K562 (cell line): ENCODE results near the gene PCBP4. TPM values are rescaled to one million over a fixed set of nuclear protein-coding genes. Genes with fewer than 3 reads are reported as not detected.

ENCODE experiments used
- BHLHE40 ChIP-seq: IDR thresholded peaks from 2 replicates; pipeline ENCODE4 v1.6.1; 2011; ENCODE audit warnings: low read length, improper control_type of control experiment
- CBFB ChIP-seq: sonication (generic); formaldehyde crosslinking; IDR thresholded peaks from 2 replicates; pipeline ENCODE4 v1.4.0; 2020; ENCODE audit warnings: mild to moderate bottlenecking, missing genetic modification reagents
- CREM ChIP-seq: IDR thresholded peaks from 2 replicates; pipeline ENCODE4 v1.6.1; 2014; ENCODE audit warnings: antibody characterized with exemption, low read depth
- NR2C2 ChIP-seq, 2 experiments: fragments of 200-800 bp in 1 of 2; sonication (Bioruptor generic) in 1 of 2; sonication (generic) in 1 of 2; formaldehyde crosslinking in 1 of 2; IDR thresholded peaks; 2 replicates each; pipeline versions ENCODE4 v1.6.1 to v1.8.0; 2016 to 2022; ENCODE audit warnings: mild to moderate bottlenecking in 1 of 2, missing compliant biosample characterization in 1 of 2, missing genetic modification characterization in 1 of 2, missing genetic modification reagents in 1 of 2
- SMARCA5 ChIP-seq: fragments of 450-650 bp; IDR thresholded peaks from 2 replicates; pipeline ENCODE4 v1.6.1; 2016
- ZNF316 ChIP-seq: fragments of 450-650 bp; IDR thresholded peaks from 2 replicates; pipeline ENCODE4 v1.6.1; 2016
- polyA plus RNA-seq, 8 experiments: library from polyadenylated mRNA; depleted of rRNA in 4 of 8; stranded (reverse) in 5 of 8; unstranded in 3 of 8; fragments of >200 nt; fragmentation: Nextera tagmentation in 2 of 8; fragmentation: Illumina TruSeq in 1 of 8; extraction: Ambion mirVana in 2 of 8; extraction: Trizol in 1 of 8; gene quantifications; 2 replicates each; pipeline versions ENCODE4 v1.2.1 to v1.2.3, GENCODE V29; 2011 to 2014; ENCODE audit warnings: inconsistent platforms in 1 of 8, missing spikeins in 1 of 8
- total RNA-seq, 7 experiments: library from RNA; depleted of rRNA in 6 of 7; stranded (reverse); fragments of >200 nt in 6 of 7; fragmentation: Illumina TruSeq in 2 of 7; extraction: Trizol in 2 of 7; gene quantifications; 2 replicates each; pipeline versions ENCODE4 v1.2.1 to v1.2.3, GENCODE V29; 2011 to 2021; ENCODE audit warnings: low replicate concordance in 1 of 7
- TF ChIP-seq, protein P1 (sequence below): fragments of 450-650 bp; IDR thresholded peaks from 2 replicates; pipeline ENCODE4 v1.6.1; 2016; ENCODE audit warnings: mild to moderate bottlenecking, moderate library complexity
- TF ChIP-seq, protein P2 (sequence below): sonication (generic); IDR thresholded peaks from 2 replicates; pipeline ENCODE4 v1.6.1; 2016
- TF ChIP-seq, protein P3 (sequence below): fragments of 450-650 bp; IDR thresholded peaks from 2 replicates; pipeline ENCODE4 v1.6.1; 2016; ENCODE audit warnings: borderline replicate concordance
- TF ChIP-seq, protein P4 (sequence below), 3 experiments: IDR thresholded peaks in 2 of 3; conservative IDR thresholded peaks in 1 of 3; 2 replicates each; pipeline ENCODE4 v1.5.1; 2011 to 2012; ENCODE audit warnings: low read length in 3 of 3, mild to moderate bottlenecking in 3 of 3, control low read depth in 2 of 3, improper control_type of control experiment in 1 of 3, inconsistent platforms in 1 of 3, low read depth in 1 of 3, mixed read lengths in 1 of 3, moderate library complexity in 1 of 3; ENCODE audit not compliant: insufficient read depth in 2 of 3

The PCBP4 gene
- total and polyA plus RNA-seq, 9 of the 15 experiments (the other 6 are each of a cell fraction or from before 2014, with no cell fraction given): 0.06 to 5.8 (median 2.6) TPM

DNA sequence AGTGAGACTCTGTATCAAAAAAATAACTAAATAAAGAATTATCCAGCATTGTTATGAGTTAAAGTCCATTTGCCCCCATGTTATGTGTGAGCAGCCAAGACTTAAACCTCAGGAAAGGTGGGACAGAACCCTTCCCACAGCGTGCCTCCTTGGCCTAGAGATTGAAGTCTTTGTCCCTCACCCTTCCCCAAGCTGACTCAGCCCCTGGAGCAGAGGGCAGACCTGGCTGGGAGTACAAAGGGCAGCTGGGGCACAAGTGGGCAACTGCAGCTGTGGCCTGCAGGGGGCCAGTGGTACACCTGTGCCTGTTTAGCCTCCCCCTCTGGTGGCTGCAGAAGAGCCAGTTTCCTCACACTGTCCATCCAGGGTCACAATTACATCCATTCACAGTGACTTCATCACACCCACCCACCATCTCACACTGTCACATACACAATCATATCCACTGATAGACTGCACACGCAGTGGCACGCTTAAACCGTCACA lies 15.1 kb upstream of the PCBP4 start (continued):
- TF ChIP-seq, protein P1, sequence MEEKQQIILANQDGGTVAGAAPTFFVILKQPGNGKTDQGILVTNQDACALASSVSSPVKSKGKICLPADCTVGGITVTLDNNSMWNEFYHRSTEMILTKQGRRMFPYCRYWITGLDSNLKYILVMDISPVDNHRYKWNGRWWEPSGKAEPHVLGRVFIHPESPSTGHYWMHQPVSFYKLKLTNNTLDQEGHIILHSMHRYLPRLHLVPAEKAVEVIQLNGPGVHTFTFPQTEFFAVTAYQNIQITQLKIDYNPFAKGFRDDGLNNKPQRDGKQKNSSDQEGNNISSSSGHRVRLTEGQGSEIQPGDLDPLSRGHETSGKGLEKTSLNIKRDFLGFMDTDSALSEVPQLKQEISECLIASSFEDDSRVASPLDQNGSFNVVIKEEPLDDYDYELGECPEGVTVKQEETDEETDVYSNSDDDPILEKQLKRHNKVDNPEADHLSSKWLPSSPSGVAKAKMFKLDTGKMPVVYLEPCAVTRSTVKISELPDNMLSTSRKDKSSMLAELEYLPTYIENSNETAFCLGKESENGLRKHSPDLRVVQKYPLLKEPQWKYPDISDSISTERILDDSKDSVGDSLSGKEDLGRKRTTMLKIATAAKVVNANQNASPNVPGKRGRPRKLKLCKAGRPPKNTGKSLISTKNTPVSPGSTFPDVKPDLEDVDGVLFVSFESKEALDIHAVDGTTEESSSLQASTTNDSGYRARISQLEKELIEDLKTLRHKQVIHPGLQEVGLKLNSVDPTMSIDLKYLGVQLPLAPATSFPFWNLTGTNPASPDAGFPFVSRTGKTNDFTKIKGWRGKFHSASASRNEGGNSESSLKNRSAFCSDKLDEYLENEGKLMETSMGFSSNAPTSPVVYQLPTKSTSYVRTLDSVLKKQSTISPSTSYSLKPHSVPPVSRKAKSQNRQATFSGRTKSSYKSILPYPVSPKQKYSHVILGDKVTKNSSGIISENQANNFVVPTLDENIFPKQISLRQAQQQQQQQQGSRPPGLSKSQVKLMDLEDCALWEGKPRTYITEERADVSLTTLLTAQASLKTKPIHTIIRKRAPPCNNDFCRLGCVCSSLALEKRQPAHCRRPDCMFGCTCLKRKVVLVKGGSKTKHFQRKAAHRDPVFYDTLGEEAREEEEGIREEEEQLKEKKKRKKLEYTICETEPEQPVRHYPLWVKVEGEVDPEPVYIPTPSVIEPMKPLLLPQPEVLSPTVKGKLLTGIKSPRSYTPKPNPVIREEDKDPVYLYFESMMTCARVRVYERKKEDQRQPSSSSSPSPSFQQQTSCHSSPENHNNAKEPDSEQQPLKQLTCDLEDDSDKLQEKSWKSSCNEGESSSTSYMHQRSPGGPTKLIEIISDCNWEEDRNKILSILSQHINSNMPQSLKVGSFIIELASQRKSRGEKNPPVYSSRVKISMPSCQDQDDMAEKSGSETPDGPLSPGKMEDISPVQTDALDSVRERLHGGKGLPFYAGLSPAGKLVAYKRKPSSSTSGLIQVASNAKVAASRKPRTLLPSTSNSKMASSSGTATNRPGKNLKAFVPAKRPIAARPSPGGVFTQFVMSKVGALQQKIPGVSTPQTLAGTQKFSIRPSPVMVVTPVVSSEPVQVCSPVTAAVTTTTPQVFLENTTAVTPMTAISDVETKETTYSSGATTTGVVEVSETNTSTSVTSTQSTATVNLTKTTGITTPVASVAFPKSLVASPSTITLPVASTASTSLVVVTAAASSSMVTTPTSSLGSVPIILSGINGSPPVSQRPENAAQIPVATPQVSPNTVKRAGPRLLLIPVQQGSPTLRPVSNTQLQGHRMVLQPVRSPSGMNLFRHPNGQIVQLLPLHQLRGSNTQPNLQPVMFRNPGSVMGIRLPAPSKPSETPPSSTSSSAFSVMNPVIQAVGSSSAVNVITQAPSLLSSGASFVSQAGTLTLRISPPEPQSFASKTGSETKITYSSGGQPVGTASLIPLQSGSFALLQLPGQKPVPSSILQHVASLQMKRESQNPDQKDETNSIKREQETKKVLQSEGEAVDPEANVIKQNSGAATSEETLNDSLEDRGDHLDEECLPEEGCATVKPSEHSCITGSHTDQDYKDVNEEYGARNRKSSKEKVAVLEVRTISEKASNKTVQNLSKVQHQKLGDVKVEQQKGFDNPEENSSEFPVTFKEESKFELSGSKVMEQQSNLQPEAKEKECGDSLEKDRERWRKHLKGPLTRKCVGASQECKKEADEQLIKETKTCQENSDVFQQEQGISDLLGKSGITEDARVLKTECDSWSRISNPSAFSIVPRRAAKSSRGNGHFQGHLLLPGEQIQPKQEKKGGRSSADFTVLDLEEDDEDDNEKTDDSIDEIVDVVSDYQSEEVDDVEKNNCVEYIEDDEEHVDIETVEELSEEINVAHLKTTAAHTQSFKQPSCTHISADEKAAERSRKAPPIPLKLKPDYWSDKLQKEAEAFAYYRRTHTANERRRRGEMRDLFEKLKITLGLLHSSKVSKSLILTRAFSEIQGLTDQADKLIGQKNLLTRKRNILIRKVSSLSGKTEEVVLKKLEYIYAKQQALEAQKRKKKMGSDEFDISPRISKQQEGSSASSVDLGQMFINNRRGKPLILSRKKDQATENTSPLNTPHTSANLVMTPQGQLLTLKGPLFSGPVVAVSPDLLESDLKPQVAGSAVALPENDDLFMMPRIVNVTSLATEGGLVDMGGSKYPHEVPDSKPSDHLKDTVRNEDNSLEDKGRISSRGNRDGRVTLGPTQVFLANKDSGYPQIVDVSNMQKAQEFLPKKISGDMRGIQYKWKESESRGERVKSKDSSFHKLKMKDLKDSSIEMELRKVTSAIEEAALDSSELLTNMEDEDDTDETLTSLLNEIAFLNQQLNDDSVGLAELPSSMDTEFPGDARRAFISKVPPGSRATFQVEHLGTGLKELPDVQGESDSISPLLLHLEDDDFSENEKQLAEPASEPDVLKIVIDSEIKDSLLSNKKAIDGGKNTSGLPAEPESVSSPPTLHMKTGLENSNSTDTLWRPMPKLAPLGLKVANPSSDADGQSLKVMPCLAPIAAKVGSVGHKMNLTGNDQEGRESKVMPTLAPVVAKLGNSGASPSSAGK: peak; percentile 30; the same call in 1 of the 2 replicates
- TF ChIP-seq CBFB (CRISPR knock-in tag) (0 out of 2 replicates have a peak, but pooled peaks have one; percentile 10), ZNF316 (0 out of 2 replicates have a peak, but pooled peaks have one; percentile 7), NR2C2 (CRISPR knock-in tag; IDR thresholded peaks at IDR 0.05) (peak; percentile 65; the same call in 1 of the 2 replicates), NR2C2 (tag; IDR thresholded peaks at IDR 0.05) (no peak), SMARCA5 (0 out of 2 replicates have a peak, but pooled peaks have one; percentile 30), CREM (0 out of 2 replicates have a peak, but pooled peaks have one; percentile 3), BHLHE40 (peak; percentile 43; the same call in 1 of the 2 replicates)
- TF ChIP-seq, protein P2, sequence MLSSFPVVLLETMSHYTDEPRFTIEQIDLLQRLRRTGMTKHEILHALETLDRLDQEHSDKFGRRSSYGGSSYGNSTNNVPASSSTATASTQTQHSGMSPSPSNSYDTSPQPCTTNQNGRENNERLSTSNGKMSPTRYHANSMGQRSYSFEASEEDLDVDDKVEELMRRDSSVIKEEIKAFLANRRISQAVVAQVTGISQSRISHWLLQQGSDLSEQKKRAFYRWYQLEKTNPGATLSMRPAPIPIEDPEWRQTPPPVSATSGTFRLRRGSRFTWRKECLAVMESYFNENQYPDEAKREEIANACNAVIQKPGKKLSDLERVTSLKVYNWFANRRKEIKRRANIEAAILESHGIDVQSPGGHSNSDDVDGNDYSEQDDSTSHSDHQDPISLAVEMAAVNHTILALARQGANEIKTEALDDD: no peak
- TF ChIP-seq, protein P3, sequence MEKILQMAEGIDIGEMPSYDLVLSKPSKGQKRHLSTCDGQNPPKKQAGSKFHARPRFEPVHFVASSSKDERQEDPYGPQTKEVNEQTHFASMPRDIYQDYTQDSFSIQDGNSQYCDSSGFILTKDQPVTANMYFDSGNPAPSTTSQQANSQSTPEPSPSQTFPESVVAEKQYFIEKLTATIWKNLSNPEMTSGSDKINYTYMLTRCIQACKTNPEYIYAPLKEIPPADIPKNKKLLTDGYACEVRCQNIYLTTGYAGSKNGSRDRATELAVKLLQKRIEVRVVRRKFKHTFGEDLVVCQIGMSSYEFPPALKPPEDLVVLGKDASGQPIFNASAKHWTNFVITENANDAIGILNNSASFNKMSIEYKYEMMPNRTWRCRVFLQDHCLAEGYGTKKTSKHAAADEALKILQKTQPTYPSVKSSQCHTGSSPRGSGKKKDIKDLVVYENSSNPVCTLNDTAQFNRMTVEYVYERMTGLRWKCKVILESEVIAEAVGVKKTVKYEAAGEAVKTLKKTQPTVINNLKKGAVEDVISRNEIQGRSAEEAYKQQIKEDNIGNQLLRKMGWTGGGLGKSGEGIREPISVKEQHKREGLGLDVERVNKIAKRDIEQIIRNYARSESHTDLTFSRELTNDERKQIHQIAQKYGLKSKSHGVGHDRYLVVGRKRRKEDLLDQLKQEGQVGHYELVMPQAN: peak; percentile 80; the same call in 1 of the 2 replicates
- TF ChIP-seq, protein P4, sequence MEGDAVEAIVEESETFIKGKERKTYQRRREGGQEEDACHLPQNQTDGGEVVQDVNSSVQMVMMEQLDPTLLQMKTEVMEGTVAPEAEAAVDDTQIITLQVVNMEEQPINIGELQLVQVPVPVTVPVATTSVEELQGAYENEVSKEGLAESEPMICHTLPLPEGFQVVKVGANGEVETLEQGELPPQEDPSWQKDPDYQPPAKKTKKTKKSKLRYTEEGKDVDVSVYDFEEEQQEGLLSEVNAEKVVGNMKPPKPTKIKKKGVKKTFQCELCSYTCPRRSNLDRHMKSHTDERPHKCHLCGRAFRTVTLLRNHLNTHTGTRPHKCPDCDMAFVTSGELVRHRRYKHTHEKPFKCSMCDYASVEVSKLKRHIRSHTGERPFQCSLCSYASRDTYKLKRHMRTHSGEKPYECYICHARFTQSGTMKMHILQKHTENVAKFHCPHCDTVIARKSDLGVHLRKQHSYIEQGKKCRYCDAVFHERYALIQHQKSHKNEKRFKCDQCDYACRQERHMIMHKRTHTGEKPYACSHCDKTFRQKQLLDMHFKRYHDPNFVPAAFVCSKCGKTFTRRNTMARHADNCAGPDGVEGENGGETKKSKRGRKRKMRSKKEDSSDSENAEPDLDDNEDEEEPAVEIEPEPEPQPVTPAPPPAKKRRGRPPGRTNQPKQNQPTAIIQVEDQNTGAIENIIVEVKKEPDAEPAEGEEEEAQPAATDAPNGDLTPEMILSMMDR (IDR thresholded peaks at IDR 0.05 in 2 of 3, conservative IDR thresholded peaks at IDR 0.05 in 1 of 3; ENCODE audit: insufficient read depth in 2 of 3, low read depth in 1 of 3, low read length in 3 of 3): peak; percentile 67 to 95 (median 72)
